ENCODE data around the gene C2CD4A. TPM values are rescaled to one million over a fixed set of nuclear protein-coding genes. Genes with fewer than 3 reads are reported as not detected.

The C2CD4A gene
- total and polyA plus RNA-seq, 2 of the 4 experiments (the other 2 are of a cell fraction), result not detected

DNA sequence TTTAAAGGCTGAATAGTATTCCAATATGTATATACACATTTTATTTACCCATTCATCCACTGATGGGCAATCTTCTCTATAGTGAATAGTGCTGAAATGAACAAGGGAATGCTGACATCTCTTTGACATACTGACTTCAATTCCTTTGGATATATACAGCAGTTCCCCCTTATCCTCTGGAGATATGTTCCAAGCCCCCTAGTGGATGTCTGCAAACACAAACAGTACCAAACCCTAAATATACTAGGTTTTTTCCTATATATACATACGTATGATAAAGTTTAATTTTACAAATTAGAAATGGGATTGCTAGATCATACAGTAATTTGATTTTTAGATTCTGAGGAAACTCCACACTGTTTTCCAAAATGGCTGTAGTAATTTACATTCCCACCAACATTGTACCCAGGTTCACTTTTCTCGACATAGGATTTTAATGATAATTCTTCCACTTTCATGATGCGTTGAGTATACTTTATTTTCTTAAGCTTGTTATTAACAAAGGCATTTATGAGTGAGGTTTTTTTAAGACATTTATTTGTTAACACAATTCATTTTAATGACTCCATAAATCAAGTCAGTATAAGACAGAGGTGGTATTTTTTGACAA is 44.7 kb upstream of the C2CD4A start:
- H4K8ac ChIP-seq (ENCODE audit: low read depth in 2 of 2, low read length in 2 of 2), result no peak overlapping the region
- H2AK5ac ChIP-seq (ENCODE audit: low read depth, low read length), result no peak overlapping the region
- H2AK9ac ChIP-seq (replicated peaks; ENCODE audit: low read depth, low read length, poor library complexity), result no peak overlapping the region
- no peak overlapping the region for H3K4me2 ChIP-seq (ENCODE audit: low read depth, low read length)
- H3K14ac ChIP-seq (replicated peaks; ENCODE audit: low read depth, low read length), result no peak overlapping the region
- H3K9ac ChIP-seq (ENCODE audit: low read depth, low read length), result no peak overlapping the region
- H3K18ac ChIP-seq (ENCODE audit: low read depth, low read length), result no peak overlapping the region
- H3K27ac ChIP-seq (ENCODE audit: insufficient read depth, low read length), result no peak overlapping the region
- DNase-seq (no peak), ATAC-seq (ENCODE audit: low read depth) (no peak)
- H3K27me3 ChIP-seq (ENCODE audit: control insufficient read depth, insufficient read depth, low read length), result no peaks in the 10 kb centered on the region
- H3K56ac ChIP-seq (ENCODE audit: extremely low read depth, insufficient read depth, low read length), result no peak overlapping the region
- intact Hi-C loops (cut with micrococcal nuclease), result no loop called here
- no peak overlapping the region for H3K23ac ChIP-seq (ENCODE audit: low read depth, low read length)
- H3K4me3 ChIP-seq (ENCODE audit: insufficient read depth, low read depth, low read length), result no peak overlapping the region
- dilution Hi-C loops (cut with HindIII; ENCODE audit: low sequenced_read_pairs, unreplicated experiment), result no loop called here
- no peaks in the 10 kb centered on the region for H3K79me1 ChIP-seq (ENCODE audit: low read depth in 1 of 2, low read length in 2 of 2)
- no peak overlapping the region for H2BK5ac ChIP-seq (ENCODE audit: low read depth, low read length, poor library complexity, severe bottlenecking)
- no peak overlapping the region for H2AFZ ChIP-seq (replicated peaks; ENCODE audit: low read length, poor library complexity)
- CTCF ChIA-PET, result no interaction called here
- no peaks in the 10 kb centered on the region for H3K9me3 ChIP-seq (ENCODE audit: control insufficient read depth, insufficient read depth, low read length)
- TF ChIP-seq USF2 (IDR thresholded peaks at IDR 0.05; ENCODE audit: low read depth, low read length) (no peak), RAD21 (IDR thresholded peaks at IDR 0.05; ENCODE audit: low read length) (no peak), CHD1 (IDR thresholded peaks at IDR 0.05; ENCODE audit: low read depth, low read length) (no peak)
- no peak overlapping the region for H4K5ac ChIP-seq (ENCODE audit: low read depth, low read length)
- no peak overlapping the region for H2BK20ac ChIP-seq (ENCODE audit: low read depth, low read length)
- H2BK120ac ChIP-seq (ENCODE audit: low read depth, low read length), result no peak overlapping the region
- in situ Hi-C loops (cut with MboI; ENCODE audit: low sequenced_read_pairs), result no loop called here
- BruUV-seq (replicated peaks), result no TSS peak
- H3K36me3 ChIP-seq (ENCODE audit: control insufficient read depth, insufficient read depth, low read length), result peaks cover 4% of the 10 kb centered on the region; the same call in 1 of the 2 replicates
- POLR2A ChIA-PET (ENCODE audit: unreplicated experiment), result no interaction called here
- WGBS, 2 experiments (ENCODE audit: extremely low coverage in 2 of 2, insufficient read length in 1 of 2), result no CpG with 5 or more reads among the region's 3 CpGs
- H3K4me1 ChIP-seq (ENCODE audit: control insufficient read depth, insufficient read depth, low read length), result no peaks in the 10 kb centered on the region
- no peaks in the 10 kb centered on the region for H3K9me1 ChIP-seq (ENCODE audit: insufficient read depth, low read length)
- no peak overlapping the region for H3K4ac ChIP-seq (ENCODE audit: low read depth, low read length)
- H4K91ac ChIP-seq (ENCODE audit: insufficient read depth, low read depth, low read length), result no peak overlapping the region
- H2BK15ac ChIP-seq (ENCODE audit: low read depth, low read length), result no peak overlapping the region
- H4K20me1 ChIP-seq (ENCODE audit: insufficient read depth, low read length), result no peaks in the 10 kb centered on the region

Data from IMR-90 (cell line).